HEK293T (cell line): ENCODE measurements around the gene EDN2.

Source experiments
- ARNT ChIP-seq: fragments of 450-650 bp; IDR thresholded peaks from 2 replicates; pipeline ENCODE4 v1.6.1; 2017; ENCODE audit warnings: mild to moderate bottlenecking
- CTBP1 ChIP-seq: fragments of 450-650 bp; IDR thresholded peaks from 2 replicates; pipeline ENCODE4 v1.6.1; 2016; ENCODE audit warnings: borderline replicate concordance
- ELF4 ChIP-seq: fragments of 450-650 bp; IDR thresholded peaks from 2 replicates; pipeline ENCODE4 v1.6.1; 2017; ENCODE audit warnings: antibody characterized with exemption
- FOXK2 ChIP-seq: fragments of 450-650 bp; IDR thresholded peaks from 2 replicates; pipeline ENCODE4 v1.6.1; 2016; ENCODE audit warnings: mild to moderate bottlenecking
- HDGF ChIP-seq: fragments of 450-650 bp; IDR thresholded peaks from 2 replicates; pipeline ENCODE4 v1.6.1; 2017; ENCODE audit warnings: antibody characterized with exemption, borderline replicate concordance
- L3MBTL2 ChIP-seq: fragments of 450-650 bp; conservative IDR thresholded peaks from 2 replicates; pipeline ENCODE4 v1.6.1; 2016; ENCODE audit warnings: mild to moderate bottlenecking
- LEF1 ChIP-seq: fragments of 450-650 bp; IDR thresholded peaks from 2 replicates; pipeline ENCODE4 v1.6.1; 2017; ENCODE audit warnings: mild to moderate bottlenecking, borderline replicate concordance
- NFRKB ChIP-seq: fragments of 450-650 bp; IDR thresholded peaks from 2 replicates; pipeline ENCODE4 v1.6.1; 2016; ENCODE audit warnings: mild to moderate bottlenecking, moderate library complexity
- SP1 ChIP-seq: fragments of 450-650 bp; IDR thresholded peaks from 2 replicates; pipeline ENCODE4 v1.6.1; 2017
- SUZ12 ChIP-seq: fragments of 450-650 bp; IDR thresholded peaks from 2 replicates; pipeline ENCODE4 v1.6.1; 2016; ENCODE audit warnings: mild to moderate bottlenecking

DNA sequence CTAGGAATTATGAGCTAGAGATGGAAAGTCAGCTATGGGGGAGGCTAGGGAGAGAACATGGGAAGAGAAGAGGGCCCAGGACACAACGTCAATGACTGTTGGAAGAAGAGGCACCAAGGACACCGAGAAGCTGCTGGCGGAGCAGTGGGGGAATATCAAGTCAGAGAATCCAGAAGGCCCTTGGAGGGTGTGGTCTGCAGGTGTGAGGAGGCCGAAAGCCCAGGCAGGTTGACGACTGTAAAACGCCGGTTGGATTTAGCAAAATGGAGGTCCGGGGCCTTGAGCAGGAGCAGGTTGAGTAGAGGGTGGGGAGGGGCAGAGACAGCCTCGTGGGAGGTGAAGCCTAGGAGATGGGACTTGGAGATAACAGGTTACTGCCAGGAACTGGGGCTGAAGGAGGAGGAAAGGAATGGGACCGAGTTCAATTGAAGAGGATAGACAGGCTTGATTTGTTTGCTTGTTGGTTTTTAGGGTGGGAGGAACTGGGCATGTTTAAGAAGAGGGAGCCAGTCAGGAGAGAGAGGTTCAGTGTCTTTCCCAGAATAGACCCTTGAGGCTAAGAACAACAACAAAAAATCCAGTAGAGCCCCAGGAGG lies 35.1 kb downstream of the EDN2 start:
- no peak for TF ChIP-seq HDGF
- TF ChIP-seq L3MBTL2: no peak
- no peak for TF ChIP-seq SP1
- no peak for TF ChIP-seq FOXK2
- TF ChIP-seq NFRKB: no peak
- TF ChIP-seq SUZ12: no peak
- TF ChIP-seq ELF4: no peak
- no peak for TF ChIP-seq LEF1
- TF ChIP-seq CTBP1: no peak
- no peak for TF ChIP-seq ARNT
